ENCODE measurements around the gene MAB21L2. TPM values are rescaled to one million over a fixed set of nuclear protein-coding genes. Genes with fewer than 3 reads are reported as not detected.
A peak's percentile ranks its signal among the peaks of the same experiment; 100 is the strongest.
"Not testable (repeated sequence)": the region's sequence is repeated elsewhere in the genome, so short reads cannot be mapped to it uniquely, and the experiment has no call there.

Gene MAB21L2
- 1 to 10 TPM; 1.6 to 7.3 TPM for total RNA-seq

GRCh38 chr4:150582146-150582872 lies at the start of gene MAB21L2:
Gene MAB21L2 (plus strand): TSS chr4:150582151. CDS start chr4:150583030, 879 bp downstream.
- no peak for DNase-seq (ENCODE audit: low spot score)
- peak within 1 kb of the TSS; percentile 28 to 51 for H3K4me3 ChIP-seq
- no peak for TF ChIP-seq CTCF (IDR thresholded peaks at IDR 0.05)
- H3K9me3 ChIP-seq: no peaks in the 10 kb centered on the region
- peaks cover 0 to 17% of the 10 kb centered on the region in 2 donors for H3K4me1 ChIP-seq
- no peak within 1 kb of the TSS for H3K27ac ChIP-seq
- no peaks in the 10 kb centered on the region for H3K27me3 ChIP-seq
- no peaks in the 10 kb centered on the region for H3K36me3 ChIP-seq

GRCh38 chr4:150533673-150534072 lies 48.3 kb upstream of the MAB21L2 start:
- Histone ChIP-seq H3K27me3 (no peaks in the 10 kb centered on the region), H3K27ac (no peak overlapping the region), H3K9me3 (no peaks in the 10 kb centered on the region), H3K4me1 (no peaks in the 10 kb centered on the region), H3K4me3 (no peak overlapping the region), H3K36me3 (no peaks in the 10 kb centered on the region)
- DNase-seq (ENCODE audit: low spot score): no peak
- no peak for TF ChIP-seq CTCF (IDR thresholded peaks at IDR 0.05)

DNA sequence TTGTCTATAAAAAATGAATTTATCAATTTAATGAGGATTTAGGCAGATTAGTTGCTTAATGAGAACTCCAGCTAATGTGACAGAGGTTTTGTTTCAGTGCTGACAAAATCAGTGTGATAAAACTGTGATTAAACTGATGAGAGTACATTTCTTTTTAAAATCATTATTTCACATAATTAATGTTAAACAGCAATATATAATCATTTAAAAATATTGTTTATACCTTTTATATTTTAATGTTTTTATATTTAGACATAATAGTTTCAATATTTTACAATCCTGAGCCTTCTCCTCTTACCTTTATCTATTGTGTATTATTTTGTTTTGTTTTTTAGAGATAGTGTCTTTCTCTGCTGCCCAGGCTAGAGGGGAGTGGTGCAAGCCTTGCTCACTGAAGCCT lies 47.1 kb upstream of the MAB21L2 start:
- H3K27me3 ChIP-seq: no peaks in the 10 kb centered on the region
- no peak overlapping the region for H3K4me3 ChIP-seq
- no peak for TF ChIP-seq CTCF (IDR thresholded peaks at IDR 0.05)
- DNase-seq (ENCODE audit: low spot score): no peak
- no peaks in the 10 kb centered on the region for H3K4me1 ChIP-seq
- H3K36me3 ChIP-seq: no peaks in the 10 kb centered on the region
- H3K9me3 ChIP-seq: no peaks in the 10 kb centered on the region
- H3K27ac ChIP-seq: no peak overlapping the region

DNA sequence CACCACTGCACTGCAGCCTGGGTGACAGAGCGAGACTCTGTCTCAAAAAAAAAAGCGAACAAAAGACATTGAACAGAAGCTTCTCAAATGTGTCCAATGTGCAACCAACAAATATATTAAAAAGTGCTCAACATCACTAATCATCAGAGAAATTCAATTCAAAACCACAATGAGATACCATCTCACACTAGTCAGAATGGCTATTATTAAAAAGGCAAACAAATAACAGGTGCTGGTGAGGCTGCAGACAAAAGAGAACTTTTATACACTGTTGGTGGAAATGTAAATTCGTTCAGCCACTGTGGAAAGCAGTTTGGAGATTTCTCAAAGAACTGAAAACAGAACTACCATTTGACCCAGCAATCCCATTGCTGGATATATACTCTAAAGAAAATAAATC lies 44.0 kb upstream of the MAB21L2 start:
- H3K4me1 ChIP-seq; H3K36me3 ChIP-seq; H3K4me3 ChIP-seq; DNase-seq (ENCODE audit: low spot score); H3K27me3 ChIP-seq; H3K9me3 ChIP-seq; H3K27ac ChIP-seq: not testable (repeated sequence)

DNA sequence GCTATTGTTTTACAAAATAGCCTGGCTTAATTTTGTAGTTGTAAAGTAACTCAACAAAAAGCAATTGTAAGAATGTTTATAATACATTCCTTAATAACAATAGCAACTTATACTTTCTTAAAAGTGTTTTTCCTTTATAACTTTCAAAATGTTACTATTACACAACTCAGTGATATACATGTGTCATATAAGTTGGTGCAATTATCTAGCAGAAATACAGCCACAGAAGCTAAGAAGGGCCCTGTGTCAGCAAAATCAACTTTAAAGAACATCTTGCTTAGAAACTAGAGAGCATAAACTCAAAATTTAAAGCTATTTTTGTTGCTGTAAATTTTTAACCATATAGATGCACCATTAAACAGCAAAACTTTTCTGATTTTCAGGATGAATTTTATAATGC lies 41.4 kb upstream of the MAB21L2 start:
- no peak for TF ChIP-seq CTCF (IDR thresholded peaks at IDR 0.05)
- DNase-seq (ENCODE audit: low spot score): no peak

DNA sequence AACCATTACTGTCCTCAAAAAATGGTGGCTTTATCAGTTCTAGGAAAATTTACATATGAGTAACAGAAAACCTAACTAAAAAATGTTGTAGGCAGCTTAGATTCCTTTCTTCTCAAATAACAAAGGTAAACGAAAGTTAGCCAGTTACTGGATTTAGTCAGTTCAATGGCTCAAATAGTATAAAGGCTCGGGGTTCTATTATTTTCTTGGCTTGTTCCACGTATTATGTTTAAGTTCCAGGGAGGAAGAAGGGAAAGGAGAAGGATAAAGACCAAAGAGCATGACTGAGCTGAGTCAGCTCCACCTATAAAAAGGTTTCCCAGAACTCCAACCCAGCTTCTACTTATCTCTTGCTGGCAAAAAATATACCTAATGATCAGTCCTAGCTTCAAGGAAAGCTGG lies 41.0 kb upstream of the MAB21L2 start:
- no peak for DNase-seq (ENCODE audit: low spot score)
- H3K4me1 ChIP-seq: no peaks in the 10 kb centered on the region
- H3K27me3 ChIP-seq: no peaks in the 10 kb centered on the region
- H3K36me3 ChIP-seq: no peaks in the 10 kb centered on the region
- no peak for TF ChIP-seq CTCF (IDR thresholded peaks at IDR 0.05)
- H3K27ac ChIP-seq: no peak overlapping the region
- H3K4me3 ChIP-seq: no peak overlapping the region
- no peaks in the 10 kb centered on the region for H3K9me3 ChIP-seq

More for the DNA sequence above, 41.4 kb upstream of the MAB21L2 start:
- no peaks in the 10 kb centered on the region for H3K4me1 ChIP-seq
- H3K36me3 ChIP-seq: no peaks in the 10 kb centered on the region
- H3K9me3 ChIP-seq: no peaks in the 10 kb centered on the region
- no peak overlapping the region for H3K4me3 ChIP-seq
- H3K27ac ChIP-seq: no peak overlapping the region
- H3K27me3 ChIP-seq: no peaks in the 10 kb centered on the region

Measured in right atrium auricular region (tissue), 2 donors.